Activated gamma-delta T cell treated with anti-CD3 and anti-CD28 coated beads, Interleukin-2, amount 50 U/mL, for 16 hours (primary cell): ENCODE data around the gene PXMP2.

Experiments
- DNase-seq: peaks from one replicate; pipeline ENCODE4 v3.0.0-alpha.2; 2020; ENCODE audit warnings: low read depth

PXMP2 gene

DNA sequence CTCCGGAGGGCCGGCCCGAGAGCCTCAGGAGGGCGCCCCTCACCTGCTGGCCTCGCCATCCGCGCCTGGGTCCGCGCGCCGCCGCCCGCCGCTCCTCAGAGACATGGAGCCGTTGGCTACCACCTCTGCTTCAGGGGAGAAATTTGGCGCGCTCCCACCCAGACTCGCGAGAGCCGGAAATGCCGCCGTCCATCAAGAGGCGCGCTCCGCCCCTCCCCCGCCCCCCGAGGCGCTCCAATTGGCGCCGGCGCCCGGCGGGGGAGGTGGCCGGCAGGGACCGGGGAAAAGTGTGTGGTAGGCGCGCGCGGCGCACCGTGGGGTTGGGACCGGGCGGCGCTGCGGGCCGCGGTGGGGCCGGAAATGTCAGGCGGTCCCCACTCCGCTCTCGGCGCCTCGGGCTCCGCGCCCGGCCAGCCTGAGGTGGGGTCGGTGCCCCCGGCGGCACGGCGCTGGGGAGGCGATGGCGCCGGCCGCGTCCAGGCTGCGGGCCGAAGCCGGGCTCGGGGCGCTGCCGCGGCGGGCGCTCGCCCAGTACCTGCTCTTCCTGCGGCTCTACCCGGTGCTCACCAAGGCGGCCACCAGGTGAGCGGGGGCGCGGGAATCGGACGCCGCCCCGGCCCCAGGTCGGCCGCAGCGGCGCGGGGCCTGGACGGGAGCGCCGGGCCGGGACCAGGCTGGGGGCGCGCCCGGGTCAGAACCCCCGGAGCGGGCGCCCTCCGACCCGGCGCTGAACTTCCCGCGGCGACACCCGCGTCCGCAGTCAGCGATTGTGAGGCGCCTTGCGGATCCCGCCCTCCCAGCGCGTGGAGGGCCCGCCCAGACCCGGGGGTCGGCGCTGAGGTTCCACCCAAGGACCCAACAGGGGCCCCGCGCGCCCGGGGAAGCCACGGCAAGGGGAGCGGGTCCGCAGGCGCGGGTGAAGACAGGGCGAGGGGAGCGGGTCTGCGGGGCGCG lies at the start of gene PXMP2, which contains the start of gene POLE:
TSS of gene PXMP2 (plus strand) at position 377 of the 954 bp plus-strand sequence. CDS start at position 461, 84 bp downstream.
TSS of gene POLE (minus strand) at position 132 of the 954 bp plus-strand sequence. CDS start at position 105, 27 bp downstream.
- DNase-seq = peak; percentile 95

DNA sequence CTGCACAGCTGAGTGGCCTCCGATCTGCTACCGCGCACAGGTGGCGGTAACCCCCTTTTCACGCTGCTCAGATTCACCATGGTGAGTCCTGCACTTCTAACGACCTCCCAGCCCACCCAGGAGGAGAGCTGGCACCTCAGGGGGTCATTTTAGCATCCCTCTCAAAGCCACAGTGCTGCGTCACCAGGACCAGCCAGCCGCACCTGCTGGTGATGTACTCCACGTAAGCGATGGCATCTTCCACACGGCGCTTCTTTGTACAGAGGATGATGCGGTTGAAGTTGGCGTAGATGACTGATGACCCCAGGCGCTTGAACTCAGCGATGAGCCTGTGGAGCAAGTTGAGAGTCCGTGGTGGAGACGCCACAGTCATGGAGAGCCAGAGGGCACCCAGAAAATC lies 49.6 kb upstream of the PXMP2 start:
- DNase-seq = no peak

DNA sequence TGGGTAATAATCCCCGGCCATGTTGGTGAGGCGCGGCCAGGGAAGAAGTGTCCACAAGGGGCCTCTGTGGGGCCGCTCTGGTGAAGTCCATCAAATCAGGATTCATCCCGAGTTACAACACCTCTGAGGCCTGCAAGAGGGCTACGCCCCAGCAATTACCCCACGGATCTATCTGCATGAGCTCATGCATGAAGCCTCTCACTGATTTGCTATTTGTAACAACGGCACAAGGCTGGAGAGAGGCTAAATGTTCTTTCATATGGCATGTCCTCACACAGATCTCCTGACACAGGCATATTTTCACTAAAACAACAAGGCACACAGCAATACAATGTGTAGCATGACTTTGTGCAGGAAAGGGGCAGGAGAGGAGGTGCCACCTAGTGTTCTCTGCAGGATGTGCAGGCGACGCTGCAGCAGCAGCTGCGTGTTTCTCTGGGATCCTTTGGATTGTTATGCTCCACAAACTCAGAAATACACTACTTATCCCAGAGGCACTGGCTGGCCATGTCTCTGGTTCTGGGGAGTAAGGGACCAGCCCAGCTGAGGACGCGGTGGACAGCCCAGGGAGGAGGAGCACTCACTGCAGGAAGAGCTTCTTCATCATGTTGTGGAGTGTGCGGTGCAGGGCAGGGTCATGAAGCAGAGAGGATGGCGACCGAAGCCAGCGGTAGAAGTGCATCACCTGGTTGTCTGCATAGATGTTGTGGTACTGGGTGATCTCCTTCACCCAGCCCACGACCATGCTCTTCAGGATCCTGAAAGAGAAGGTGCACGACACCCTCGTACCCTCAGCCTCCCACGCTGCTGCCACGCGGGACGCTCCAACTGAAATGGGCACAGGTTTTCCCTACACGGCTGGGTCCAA lies 48.6 kb upstream of the PXMP2 start:
- DNase-seq = no peak

DNA sequence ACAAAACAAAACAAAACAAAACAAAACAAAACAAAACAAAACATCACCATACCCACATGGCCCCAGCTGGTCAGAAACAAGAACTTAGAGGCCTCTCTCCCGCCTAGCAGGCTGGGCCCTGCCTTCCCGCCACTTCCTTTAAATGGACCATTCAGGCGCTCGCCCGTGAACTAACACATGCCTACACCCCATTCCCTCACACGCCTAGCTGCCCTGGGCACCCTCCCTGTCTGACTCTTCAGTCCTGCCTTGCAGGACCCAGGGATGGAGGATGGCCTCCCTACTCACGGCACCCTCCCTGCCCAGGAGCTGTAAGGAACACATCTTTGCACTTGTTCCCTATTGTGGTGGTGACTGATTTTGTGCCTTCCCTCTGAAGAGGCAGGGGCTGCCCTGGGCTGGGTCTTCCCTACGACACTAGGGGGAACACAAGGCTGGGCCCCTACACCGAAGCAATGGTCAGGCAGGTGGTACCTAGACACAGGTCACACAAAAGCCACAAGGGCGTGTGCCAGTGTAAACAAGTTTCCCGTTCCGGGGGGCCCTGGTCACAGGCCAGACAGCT lies 47.3 kb upstream of the PXMP2 start:
- no peak for DNase-seq

GRCh38 chr12:132640936-132641335 lies 46.5 kb upstream of the PXMP2 start:
- no peak for DNase-seq

- DNase-seq = no peak
These were observed 45.4 kb upstream of the PXMP2 start for GRCh38 chr12:132641811-132642650.

- no peak for DNase-seq
These were observed 44.2 kb upstream of the PXMP2 start for GRCh38 chr12:132642846-132643835.

- DNase-seq = no peak
These were observed 40.5 kb upstream of the PXMP2 start for GRCh38 chr12:132646850-132647249.

DNA sequence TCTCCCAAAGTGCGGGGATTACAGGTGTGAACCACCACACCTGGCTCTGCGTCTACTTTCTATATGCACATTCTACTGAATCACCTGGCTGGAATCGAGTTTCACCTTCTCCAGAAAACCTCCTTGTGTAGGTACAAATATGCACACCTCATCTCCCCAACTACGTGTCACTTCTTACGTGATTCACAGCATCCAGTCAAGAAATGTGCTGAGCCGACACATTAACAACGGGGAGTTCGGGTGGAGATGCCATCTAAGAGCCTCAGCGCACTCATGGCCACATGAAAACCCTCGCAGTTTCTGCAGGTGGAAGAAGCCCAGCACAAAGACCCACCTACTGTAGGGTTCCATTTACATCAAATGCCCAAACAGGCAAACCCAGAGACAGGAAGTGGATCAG lies 39.5 kb upstream of the PXMP2 start:
- no peak for DNase-seq

GRCh38 chr12:132648616-132649225 lies 38.7 kb upstream of the PXMP2 start:
- no peak for DNase-seq

DNA sequence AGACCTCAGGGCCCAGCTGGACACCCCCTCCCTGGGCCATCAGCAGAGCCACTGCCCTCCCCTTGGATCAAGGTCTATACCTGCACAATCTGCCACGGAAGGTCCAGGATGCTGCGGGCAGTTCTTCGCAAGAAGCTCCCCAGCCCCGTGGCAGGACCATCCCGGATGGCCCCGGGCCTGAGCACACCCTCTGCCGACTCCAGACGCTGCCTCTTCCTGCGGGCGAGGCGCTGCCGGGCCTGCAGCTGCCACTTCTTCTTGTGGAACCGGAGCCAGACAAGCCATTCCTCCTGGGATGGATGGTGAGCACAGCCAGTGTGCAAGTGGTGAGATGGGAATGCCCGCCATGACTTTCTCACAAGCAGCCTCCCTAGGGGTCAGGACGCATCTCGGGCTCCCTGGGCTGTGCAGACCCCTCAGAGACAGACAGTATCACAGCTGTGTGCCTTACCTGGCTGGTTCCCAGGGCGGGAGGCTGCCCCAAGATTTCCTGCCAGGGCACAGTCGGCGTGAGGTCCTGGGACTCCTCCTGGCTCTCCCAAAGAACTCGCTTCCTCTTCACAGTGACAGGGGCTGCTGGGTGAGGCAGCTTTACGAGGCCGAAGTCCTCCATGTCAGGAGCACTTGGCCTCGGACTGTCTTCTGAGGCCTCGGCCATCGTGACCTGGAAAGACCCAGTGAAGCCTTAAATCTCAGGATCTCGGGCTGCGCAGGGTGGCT lies 38.0 kb upstream of the PXMP2 start:
- no peak for DNase-seq

GRCh38 chr12:132651444-132652100 lies 35.8 kb upstream of the PXMP2 start:
- no peak for DNase-seq

- no peak for DNase-seq
These were observed 33.7 kb upstream of the PXMP2 start for GRCh38 chr12:132653567-132654290.

DNA sequence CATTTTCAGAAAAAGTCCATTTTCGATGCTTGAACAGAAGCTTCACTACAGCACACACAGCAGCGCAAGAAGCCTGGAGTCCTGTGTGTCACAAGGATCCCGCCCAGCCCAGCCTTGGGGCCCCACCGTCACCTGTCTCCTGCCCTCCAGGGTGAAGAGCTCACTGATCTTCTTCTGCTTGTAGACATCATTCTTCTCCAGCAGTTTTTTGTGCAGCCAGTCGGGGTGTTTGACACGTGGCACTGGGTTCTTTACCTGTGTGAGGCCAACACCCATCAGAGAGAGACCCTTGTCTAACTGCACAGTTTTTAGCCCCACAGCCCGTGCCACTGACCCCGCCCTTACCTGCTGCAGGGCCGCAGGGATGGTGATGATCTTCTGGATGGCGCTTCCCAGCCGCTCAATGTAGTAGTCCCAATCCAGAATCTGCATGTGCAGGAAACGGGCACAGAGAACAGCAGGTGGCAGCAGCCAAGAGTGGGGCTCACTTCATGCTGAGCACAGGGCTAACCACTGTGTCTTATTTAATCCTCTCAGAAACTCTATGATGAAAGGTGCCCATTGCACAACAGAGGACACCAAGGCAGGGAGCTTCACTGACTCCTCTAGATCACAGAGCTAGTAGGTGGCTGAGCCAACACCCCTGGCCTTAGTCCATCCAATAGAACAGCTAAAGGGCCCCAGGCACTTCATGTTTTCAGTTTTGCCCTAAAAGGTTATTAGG lies 30.2 kb upstream of the PXMP2 start:
- no peak for DNase-seq

- DNase-seq = no peak
These were observed 29.1 kb upstream of the PXMP2 start for GRCh38 chr12:132658149-132658894.

DNA sequence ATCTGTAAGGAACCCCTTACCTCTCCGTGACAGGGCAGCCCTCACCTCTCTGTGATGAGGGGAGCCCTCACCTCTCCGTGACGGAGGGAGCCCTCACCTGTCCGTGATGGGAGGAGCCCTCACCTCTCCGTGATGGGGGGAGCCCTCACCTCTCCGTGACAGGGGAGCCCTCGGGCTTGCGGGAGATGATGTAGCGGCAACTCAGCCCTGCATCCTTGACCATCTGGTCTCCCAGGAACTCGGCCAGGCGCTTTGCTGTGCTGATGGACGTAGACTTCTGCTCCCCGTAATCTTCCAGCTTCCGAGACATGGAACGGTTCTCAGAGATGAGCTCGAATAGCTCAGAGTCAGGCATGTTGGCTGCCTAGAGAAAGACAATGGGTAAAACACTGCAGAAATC lies 28.2 kb upstream of the PXMP2 start:
- DNase-seq = no peak
